EH (cell line): Measurements from ENCODE around the gene RHOB.
"Not testable (repeated sequence)": the region's sequence is repeated elsewhere in the genome, so short reads cannot be mapped to it uniquely, and the experiment has no call there.

Experiments used
- DNase-seq: peaks from one replicate; pipeline ENCODE4 v3.0.0-alpha.2; 2015; ENCODE audit warnings: low read depth

RHOB gene

DNA sequence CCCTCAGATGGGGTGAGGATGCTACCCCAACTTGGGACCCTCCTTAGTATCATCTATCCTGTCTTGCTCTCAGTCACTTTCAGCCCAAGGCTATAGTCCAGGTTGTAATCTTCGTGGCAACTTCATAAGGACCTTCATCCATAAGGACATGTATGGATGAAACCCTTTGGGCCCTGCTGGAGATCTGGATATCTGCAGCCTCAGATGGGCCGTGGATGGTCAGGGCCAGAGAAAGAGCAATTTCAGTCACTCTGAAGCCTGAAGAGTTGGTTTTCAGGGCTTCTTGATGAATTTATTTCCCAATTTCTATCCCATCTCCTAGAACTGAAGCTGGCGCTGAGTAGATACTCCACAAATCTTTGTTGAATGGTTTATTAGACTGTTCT lies 28.7 kb downstream of the RHOB start:
- no peak for DNase-seq

DNA sequence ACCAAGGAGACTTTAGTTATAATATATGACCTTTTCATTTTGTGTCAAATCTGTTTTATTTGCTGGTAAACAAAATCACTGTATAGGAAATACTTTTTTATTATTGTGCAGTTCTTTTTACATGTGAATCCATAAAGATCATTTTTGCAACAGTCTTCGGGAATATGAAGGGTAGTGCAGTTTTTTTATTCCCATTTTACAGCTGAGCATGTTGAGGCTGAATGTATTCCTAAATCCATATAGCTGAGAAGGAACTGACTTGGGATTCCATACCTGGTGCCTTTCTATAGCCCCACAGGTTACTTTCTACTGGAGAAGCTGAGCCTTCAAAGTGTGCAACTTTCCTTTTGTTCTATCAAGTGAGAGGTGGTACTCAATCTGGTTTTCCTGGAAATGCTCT lies 29.6 kb downstream of the RHOB start:
- DNase-seq, result no peak

DNA sequence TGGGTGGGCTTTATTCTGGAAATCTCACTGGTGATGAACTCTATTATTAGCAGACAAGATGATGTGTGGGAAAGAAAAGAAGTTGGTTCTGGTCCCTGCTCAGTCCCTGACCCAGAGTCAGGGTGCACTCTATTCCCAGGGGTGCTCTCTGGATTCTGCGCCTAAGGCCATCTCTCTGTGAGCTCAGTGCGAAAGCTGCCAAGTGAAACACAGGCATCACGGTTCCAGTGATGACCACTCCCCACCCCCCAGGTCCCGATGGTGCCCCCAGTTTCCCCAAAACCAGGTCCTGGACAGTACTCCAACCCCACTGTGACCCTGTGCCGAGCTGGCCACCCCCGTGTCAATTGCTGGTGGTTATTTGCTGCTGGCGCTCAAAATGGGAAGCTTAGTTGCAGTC lies 30.1 kb downstream of the RHOB start:
- DNase-seq, result no peak

- DNase-seq, result no peak
These were observed 32.1 kb downstream of the RHOB start for GRCh38 chr2:20478961-20479360.

DNA sequence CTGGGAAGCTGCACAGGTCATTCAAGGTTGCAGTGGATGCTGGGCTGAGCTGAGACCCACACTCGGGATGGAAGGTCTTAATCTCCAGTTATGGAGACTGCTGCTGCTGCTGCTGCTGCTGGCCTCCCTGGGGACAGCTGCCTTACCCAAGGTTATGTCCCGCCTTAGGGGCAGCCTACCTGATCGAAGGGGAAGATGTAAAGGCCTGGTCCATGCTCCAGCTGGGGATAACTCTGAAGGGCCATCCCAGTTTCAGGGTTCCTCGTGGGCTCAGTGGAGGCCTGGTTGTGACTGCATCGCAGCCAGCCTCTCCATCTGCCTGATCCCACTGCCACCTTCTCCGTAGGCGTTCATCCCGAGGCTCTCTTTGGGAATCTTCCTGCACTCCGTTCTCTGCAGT lies 33.0 kb downstream of the RHOB start:
- no peak for DNase-seq

- DNase-seq, result no peak
These were observed 34.0 kb downstream of the RHOB start for GRCh38 chr2:20480913-20481312.

DNA sequence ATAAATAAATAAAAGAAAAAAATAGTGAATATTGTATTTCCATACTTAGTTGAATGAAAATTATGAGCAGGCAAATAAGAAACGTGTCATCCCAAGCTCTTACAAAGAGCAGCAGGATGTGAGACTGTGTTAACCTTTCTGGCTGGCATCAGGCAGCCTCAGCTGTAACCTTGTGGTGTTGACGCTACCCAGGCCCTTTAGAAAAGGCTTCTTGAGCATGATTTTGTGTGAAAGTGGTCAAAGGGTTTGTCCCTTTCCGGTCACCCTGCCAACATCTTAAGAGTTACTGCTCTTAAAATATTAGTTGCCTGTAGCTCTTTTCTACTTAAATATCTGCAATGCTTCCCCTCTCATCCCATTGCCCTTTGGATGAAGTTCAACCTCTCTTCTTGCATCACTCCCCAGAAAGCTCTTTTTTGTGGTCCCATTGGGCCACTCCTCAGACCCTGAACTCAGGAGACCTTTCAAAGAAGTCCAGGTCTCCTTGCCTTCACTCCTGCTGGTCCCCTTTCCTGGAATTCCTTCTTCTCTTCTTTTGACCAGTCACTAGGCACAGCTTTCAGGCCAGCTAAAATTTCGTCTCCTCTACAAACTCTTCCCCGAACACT lies 35.0 kb downstream of the RHOB start:
- DNase-seq, result no peak

GRCh38 chr2:20482725-20483124 lies 35.9 kb downstream of the RHOB start:
- DNase-seq, result no peak

- DNase-seq, result no peak
These were observed 36.5 kb downstream of the RHOB start for GRCh38 chr2:20483194-20483895.

- DNase-seq, result no peak
These were observed 37.3 kb downstream of the RHOB start for GRCh38 chr2:20484034-20484617.

GRCh38 chr2:20484810-20485611 lies 38.1 kb downstream of the RHOB start:
- DNase-seq, result no peak

DNA sequence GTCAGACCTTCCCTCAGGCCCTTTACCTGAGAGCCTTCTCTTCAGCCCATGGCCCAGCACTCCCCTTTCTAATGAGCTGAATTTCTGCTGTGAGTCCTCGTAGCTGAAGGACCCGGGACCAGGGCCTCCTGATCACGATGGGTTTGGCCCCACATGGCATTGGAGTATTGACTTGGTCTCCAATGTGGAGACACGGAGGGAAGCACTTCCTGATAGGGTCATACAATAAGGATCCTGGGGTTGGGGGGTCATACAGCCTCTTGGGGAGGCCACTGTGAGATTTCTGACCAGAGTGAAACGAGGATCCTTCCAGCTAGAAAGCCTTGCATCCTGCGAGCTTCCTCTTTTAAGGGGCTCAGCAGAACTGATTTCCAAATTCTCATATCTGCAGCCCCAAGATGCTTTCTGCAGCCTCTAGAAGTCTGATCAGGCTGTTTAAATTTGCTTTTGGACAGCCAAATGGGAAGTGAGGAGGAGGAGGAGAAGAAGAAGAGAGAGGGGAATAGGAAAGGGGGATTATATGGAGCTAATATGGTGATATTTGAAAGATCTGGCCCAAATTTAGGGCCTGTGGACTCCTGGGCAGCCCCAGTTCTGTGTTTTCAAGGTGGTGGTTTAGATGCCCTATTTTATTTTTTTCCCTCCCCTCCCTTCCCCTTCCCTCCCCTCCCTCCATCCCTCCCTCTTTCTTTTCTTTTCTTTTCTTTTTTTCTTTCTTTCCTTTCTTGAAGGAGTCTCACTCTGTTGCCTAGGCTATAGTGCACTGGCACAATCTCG lies 38.9 kb downstream of the RHOB start:
- DNase-seq, result no peak

DNA sequence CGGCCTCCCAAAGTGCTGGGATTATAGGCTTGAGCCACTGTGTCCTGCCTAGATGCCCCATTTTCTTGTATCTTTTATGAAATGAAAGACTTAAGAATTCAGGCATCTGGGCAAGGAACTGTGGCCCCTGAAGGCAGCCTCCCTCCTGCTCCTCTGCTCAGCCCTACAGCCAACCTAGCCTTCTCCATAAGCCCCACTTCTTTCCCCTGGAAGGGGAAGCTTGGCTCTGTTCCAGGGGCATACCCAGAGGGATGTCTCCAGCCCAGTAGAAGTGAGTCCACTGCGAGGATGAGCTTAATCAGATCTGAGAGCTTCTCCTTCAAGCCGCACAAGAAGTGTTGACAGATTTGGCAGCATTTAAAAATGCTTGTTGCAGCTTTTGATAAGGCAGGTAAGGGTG lies 39.7 kb downstream of the RHOB start:
- no peak for DNase-seq

DNA sequence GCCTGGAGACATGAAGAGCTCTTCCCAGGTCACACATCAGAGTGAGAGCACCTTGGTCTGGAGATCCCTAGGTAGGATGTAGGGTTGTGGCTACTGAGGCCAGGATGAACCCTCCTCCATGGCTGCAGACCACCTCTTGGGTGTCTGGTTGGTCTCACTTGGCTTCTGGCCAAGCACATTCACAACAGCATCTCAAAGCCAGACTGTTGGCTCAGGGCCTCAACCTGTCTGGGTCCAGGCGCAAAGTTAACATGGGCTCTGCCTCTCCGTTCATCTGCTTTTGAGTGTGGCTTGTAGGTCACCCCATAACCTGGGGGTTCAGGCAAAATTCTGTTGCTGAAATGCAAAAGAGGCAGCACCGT lies 40.1 kb downstream of the RHOB start:
- no peak for DNase-seq

DNA sequence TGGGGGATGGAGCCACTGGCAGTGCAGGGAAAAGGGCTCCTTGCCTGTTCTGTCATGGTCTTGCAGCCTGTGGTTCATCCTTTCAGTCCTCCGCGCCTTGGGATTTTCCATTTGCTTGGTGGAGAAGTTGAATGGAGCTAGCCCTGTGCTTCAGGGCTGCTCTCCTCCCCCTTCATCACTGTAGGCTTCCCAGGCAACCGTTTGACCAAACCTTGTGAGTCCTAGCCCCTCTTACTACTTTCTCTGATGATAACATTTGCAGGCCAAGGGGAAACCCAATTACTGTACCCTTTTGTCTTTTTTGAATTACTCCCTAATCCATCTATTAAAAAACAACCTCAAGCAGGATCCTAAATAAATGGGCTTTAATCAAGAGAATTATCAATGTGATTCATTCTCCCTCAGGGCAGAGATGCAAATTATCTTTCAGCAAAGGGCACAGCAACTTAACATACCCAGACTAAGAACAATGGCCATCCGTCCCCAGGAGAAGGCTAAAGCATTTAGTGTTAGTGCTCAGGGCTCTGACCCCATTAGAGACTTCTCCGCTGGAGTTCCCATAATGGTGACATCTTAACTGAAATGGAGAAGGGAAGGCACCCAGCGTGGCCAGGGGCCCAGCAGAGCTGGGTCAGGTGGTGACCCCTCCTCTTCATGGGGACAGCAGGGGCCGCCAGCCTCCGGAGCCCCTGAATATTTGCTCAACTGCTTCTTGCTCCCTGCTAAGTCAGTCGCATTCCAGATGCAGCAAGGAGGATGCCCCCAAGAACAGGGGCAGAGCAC lies 40.7 kb downstream of the RHOB start:
- no peak for DNase-seq

GRCh38 chr2:20488201-20488641 lies 41.3 kb downstream of the RHOB start:
- DNase-seq, result no peak

DNA sequence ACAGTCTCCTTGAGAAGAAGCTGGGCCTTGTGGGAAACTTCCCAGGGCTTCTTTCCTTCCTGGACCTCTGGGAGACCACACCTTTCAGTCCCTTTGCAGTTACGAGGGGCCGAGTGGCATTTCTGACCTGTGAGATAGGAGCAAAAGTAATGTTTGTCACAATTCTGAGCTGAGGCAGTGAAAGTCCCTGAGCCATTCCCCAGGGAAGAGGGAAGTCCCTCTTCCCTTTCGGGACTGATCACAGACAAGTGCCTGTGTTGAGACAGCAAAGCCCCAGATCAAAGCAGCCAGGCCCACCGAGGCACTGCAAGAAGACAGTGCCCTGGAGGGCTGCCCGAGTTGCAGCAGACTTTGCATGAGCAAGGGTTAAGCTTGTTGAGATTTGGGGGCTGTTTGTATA lies 41.9 kb downstream of the RHOB start:
- DNase-seq, result no peak

GRCh38 chr2:20490300-20491181 lies 43.7 kb downstream of the RHOB start:
- DNase-seq, result no peak

DNA sequence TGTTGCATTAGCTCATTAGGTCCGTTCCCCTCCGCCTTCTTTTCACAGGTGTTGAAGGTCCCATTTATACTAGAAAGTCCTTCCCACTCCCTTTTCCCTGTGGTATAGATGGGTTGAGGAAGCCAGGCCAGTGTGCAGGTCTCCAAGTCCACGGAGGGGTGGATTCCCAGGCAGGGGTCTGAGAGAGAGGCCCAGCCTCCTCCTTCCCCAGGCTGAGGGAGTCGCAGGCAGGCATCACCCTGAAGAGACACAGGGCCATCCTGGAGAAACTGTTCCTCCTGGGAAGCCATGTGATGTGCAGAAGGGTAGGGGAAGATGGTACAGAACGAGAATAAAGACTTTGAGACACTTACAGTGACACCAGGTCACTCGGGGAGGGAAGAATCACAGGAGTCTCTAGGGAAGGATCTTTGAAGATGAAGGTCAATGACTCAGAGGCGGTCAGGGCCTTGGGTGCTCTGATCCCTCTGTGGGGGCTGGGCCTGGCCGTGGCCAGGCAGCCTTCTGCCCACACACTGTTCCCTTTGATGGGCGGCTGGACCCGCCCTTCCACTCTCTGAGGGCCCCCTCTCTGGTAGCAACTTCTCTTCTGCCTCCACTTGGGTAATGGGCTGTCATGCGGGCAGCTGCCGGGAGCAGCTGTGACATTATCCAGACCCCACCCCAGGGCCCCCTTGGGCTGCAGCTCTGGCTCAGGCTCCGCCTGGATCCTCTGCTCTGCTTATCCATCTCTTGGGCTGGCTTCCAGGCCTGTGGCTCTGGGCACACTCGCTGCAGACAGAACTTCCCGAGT lies 45.1 kb downstream of the RHOB start:
- DNase-seq, result no peak

DNA sequence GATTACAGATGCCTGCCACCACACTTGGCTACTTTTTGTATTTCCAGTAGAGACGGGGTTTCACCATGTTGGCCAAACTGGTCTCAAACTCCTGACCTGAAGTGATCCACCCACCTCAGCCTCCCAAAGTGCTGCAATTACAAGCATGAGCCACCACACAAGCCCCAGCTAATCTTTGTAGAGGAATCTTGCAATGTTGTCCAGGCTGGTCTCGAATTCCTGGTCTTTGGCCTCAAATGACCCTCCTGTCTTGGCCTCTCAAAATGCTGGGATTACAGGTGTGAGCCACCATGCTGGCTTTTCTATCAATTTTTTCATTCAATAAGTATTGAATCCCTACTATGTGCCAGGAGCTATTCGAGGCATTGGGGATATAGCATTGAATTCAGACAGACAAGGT lies 46.2 kb downstream of the RHOB start:
- DNase-seq, result not testable (repeated sequence)
